Sigmoid colon (tissue), 7 donors: ENCODE results near the gene PRLH. TPM values are rescaled to one million over a fixed set of nuclear protein-coding genes. Genes with fewer than 3 reads are reported as not detected.

Experiments
- DNase-seq: peaks from one replicate; pipeline ENCODE4 v3.0.0-alpha.2; 2019
- H3K27ac ChIP-seq, 4 donors: fragments of 200-600 bp; sonication (generic); one replicate each; pipeline ENCODE4 v1.5.1; 2016 to 2019; ENCODE audit warnings: mild to moderate bottlenecking in 1 of 4
- H3K27me3 ChIP-seq, 3 donors: fragments of 200-600 bp; sonication (generic); one replicate each; pipeline ENCODE4 v1.5.1; 2019; ENCODE audit warnings: mild to moderate bottlenecking in 1 of 3
- H3K36me3 ChIP-seq, 4 donors: fragments of 200-600 bp; sonication (generic); one replicate each; pipeline ENCODE4 v1.5.1; 2016 to 2019
- H3K4me1 ChIP-seq, 4 donors: fragments of 200-600 bp; sonication (generic); one replicate each; pipeline ENCODE4 v1.5.1; 2017 to 2019
- H3K4me3 ChIP-seq, 4 donors: fragments of 200-600 bp; sonication (generic); one replicate each; pipeline ENCODE4 v1.5.1; 2017 to 2019; ENCODE audit warnings: mild to moderate bottlenecking in 2 of 4, moderate library complexity in 1 of 4
- H3K9me3 ChIP-seq, 4 donors: fragments of 200-600 bp in 3 of 4; sonication (generic) in 3 of 4; one replicate each; pipeline versions ENCODE4 v1.5.1 to v1.6.1; 2013 to 2019
- WGBS, 2 donors: extraction: QIAGEN DNeasy Blood & Tissue Kit; methylation state at CpG; one replicate each; pipeline ENCODE4 v1.1.7; 2013; 5-methylcytosine and 5-hydroxymethylcytosine counted together
- intact Hi-C: fragments of 100-400 bp; cut with DNase I; formaldehyde crosslinking; loops from one replicate; pipeline ENCODE4 v1.15.1; 2023
- polyA plus RNA-seq, 3 donors: library from polyadenylated mRNA; stranded (reverse); fragments of 200-250 nt; gene quantifications; one replicate each; pipeline ENCODE4 v1.2.3, GENCODE V29; 2013
- small RNA-seq, 3 donors: library from RNA; depleted of rRNA; stranded (forward); fragments of <200 nt; gene quantifications; one replicate each; pipeline ENCODE3, GENCODE V24; 2016
- total RNA-seq, 4 donors: library from RNA; depleted of rRNA; stranded (reverse); fragments of >200 nt; gene quantifications; one replicate each; pipeline ENCODE4 v1.1.0, GENCODE V29; 2016
- TF ChIP-seq, protein P1 (sequence below), 4 experiments: fragments of 450-650 bp in 3 of 4; fragments of 200-600 bp in 1 of 4; IDR thresholded peaks; one replicate each; pipeline ENCODE4 v1.5.1; 2016 to 2019; ENCODE audit warnings: antibody characterized with exemption in 4 of 4, mild to moderate bottlenecking in 3 of 4, moderate library complexity in 2 of 4
- donor health status: healthy with polysubstance abuse.
- donor health status: Bipolar disorder and iron deficiency.
- donor health status: healthy.

PRLH gene
- total and polyA plus RNA-seq, 7 donors = not detected

DNA sequence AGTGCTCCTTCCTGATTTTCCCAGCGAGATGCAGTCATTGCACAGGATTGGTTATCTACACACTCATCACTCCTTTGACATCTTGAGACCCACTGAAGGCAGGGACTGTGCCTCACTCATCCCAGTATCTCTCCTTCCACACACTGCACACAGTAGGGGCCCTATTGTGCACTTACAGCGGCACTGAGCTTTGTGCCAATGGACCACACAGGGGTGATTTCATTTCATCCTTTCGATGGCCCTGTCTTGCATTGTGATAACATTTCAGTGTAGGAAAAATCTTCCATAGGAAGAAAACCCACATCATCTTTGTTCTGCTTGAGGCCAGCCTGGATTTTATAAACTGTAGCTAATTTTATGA, 50.0 kb downstream of the PRLH start:
- Histone ChIP-seq H3K4me3 (no peak overlapping the region), H3K9me3 (no peaks in the 10 kb centered on the region), H3K27me3 (no peaks in the 10 kb centered on the region), H3K36me3 (no peaks in the 10 kb centered on the region), H3K4me1 (peaks cover 0 to 55% (median 39%) of the 10 kb centered on the region in 4 donors), H3K27ac (peak overlapping the region; percentile 75 to 92 (median 82))
- intact Hi-C loops = no loop called here
- WGBS, 2 donors = 62 to 78% methylated on average over 3 of the region's 3 CpGs
- TF ChIP-seq, protein P1, sequence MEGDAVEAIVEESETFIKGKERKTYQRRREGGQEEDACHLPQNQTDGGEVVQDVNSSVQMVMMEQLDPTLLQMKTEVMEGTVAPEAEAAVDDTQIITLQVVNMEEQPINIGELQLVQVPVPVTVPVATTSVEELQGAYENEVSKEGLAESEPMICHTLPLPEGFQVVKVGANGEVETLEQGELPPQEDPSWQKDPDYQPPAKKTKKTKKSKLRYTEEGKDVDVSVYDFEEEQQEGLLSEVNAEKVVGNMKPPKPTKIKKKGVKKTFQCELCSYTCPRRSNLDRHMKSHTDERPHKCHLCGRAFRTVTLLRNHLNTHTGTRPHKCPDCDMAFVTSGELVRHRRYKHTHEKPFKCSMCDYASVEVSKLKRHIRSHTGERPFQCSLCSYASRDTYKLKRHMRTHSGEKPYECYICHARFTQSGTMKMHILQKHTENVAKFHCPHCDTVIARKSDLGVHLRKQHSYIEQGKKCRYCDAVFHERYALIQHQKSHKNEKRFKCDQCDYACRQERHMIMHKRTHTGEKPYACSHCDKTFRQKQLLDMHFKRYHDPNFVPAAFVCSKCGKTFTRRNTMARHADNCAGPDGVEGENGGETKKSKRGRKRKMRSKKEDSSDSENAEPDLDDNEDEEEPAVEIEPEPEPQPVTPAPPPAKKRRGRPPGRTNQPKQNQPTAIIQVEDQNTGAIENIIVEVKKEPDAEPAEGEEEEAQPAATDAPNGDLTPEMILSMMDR (IDR thresholded peaks at IDR 0.05) = no peak
- DNase-seq = no peak

Small RNA genes lying within 50 kb of the gene (small RNA-seq; reads per million reads assigned to genes)
- 0 reads per million in 3 donors for gene RNU6-1140P

Other genes starting within 250 kb of the PRLH start
- 100 to 1,000 TPM; 233 to 715 (median 381) TPM for gene COL6A3, start 152.4 kb upstream of the PRLH start, total RNA-seq
- gene COL6A3, start 152.4 kb upstream of the PRLH start, polyA plus RNA-seq = 10 to 100 TPM in 1 of 3 donors, 1 to 10 TPM in 2; 2.8 to 66.9 (median 9.0) TPM
- 10 to 100 TPM in 1 of 4 donors, 1 to 10 TPM in 3; 1.8 to 21.9 (median 4.6) TPM for gene MLPH, start 79.3 kb upstream of the PRLH start, total RNA-seq
- gene MLPH, start 79.3 kb upstream of the PRLH start, polyA plus RNA-seq = 10 to 100 TPM; 45.0 to 79.3 (median 56.2) TPM
- 1 to 10 TPM in 1 of 4 donors, under 1 TPM in 3; 0.33 to 2.8 (median 0.45) TPM for gene RAB17, start 24.2 kb downstream of the PRLH start, total RNA-seq
- 10 to 100 TPM; 34.4 to 48.8 (median 38.4) TPM for gene RAB17, start 24.2 kb downstream of the PRLH start, polyA plus RNA-seq
- gene LRRFIP1, start 61.0 kb downstream of the PRLH start, total RNA-seq = 100 to 1,000 TPM; 112 to 185 (median 136) TPM
- 10 to 100 TPM; 42.0 to 73.8 (median 63.3) TPM for gene LRRFIP1, start 61.0 kb downstream of the PRLH start, polyA plus RNA-seq
- gene RBM44, start 232.2 kb downstream of the PRLH start, total RNA-seq = 1 to 10 TPM in 2 of 4 donors, under 1 TPM in 2; 0.68 to 1.7 (median 1.2) TPM
- under 1 TPM in 1 of 3 donors, not detected in 2; 0.12 TPM for gene RBM44, start 232.2 kb downstream of the PRLH start, polyA plus RNA-seq